Motor neuron (in vitro differentiated cells): ENCODE data around the gene ATP5MK. TPM values are rescaled to one million over a fixed set of nuclear protein-coding genes. Genes with fewer than 3 reads are reported as not detected.
A peak's percentile ranks its signal among the peaks of the same experiment; 100 is the strongest.
"Not testable (repeated sequence)": the region's sequence is repeated elsewhere in the genome, so short reads cannot be mapped to it uniquely, and the experiment has no call there.

Experiments used
- ATAC-seq, 8 experiments: fragments of 200-7000 bp; cut with Tn5 transposase; replicated peaks in 6 of 8; 2 replicates each; pipeline ENCODE4 v1.8.0; 2021; ENCODE audit warnings: mild to moderate bottlenecking in 8 of 8, moderate library complexity in 8 of 8
- H3K27ac ChIP-seq, 2 donors: fragments of 250-450 bp; sonication (Bioruptor Pico); 2 replicates each; pipeline ENCODE4 v1.9.0; 2021; ENCODE audit warnings: antibody characterized with exemption in 2 of 2, mild to moderate bottlenecking in 2 of 2, moderate library complexity in 1 of 2
- H3K4me1 ChIP-seq, 2 donors: fragments of 250-450 bp; sonication (Bioruptor Pico); replicated peaks in 1 of 2; 2 replicates each; pipeline ENCODE4 v1.6.1; 2021; ENCODE audit warnings: antibody characterized with exemption in 2 of 2, mild to moderate bottlenecking in 2 of 2, moderate library complexity in 1 of 2
- H3K4me3 ChIP-seq, 5 donors: fragments of 250-450 bp; sonication (Bioruptor Pico); 2 replicates each; pipeline ENCODE4 v1.9.0; 2021; ENCODE audit warnings: antibody characterized with exemption in 5 of 5, mild to moderate bottlenecking in 5 of 5, moderate library complexity in 4 of 5
- WGBS, 10 experiments: fragments of 450-650 bp; shearing (Covaris generic); methylation state at CpG; one replicate each; pipeline ENCODE4 v1.0.0; 2022; 5-methylcytosine and 5-hydroxymethylcytosine counted together
- in situ Hi-C, 9 experiments: fragments of 400-800 bp; cut with MboI; loops; one replicate each; pipeline ENCODE4 v1.15.0; 2021; ENCODE audit warnings: low sequenced_read_pairs in 9 of 9, low pct_unique_long_range_greater_than_20kb in 2 of 9; ENCODE audit not compliant: unreplicated experiment in 9 of 9
- total RNA-seq, 8 experiments: library from RNA; unstranded; fragments of 300-600 nt; gene quantifications; 2 replicates each; pipeline versions ENCODE4 v1.2.3 to v1.2.4, GENCODE V29; 2022

Gene ATP5MK
- total RNA-seq, 8 experiments from 2014 or later, result 657 to 961 (median 829) TPM

DNA sequence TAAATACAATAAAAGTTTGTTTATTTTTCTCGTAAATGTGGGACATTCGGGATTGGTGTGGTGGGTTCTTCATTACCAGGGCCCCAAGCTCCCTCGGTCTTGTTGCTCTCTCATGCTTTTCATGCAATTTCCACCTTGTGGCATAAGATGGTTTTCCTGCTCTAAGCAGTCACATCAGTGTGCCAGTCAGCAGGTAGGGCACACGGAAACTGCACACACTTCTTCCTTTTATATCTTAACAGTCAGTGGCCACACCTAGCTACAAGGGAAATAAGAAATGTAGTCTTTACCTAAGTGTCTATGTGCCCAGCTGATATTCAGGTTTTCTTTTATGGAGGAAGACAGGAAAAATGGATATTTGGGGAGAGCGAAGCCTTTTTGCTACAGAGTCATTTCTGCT is 22.0 kb downstream of the ATP5MK start:
- 83 to 100% (median 96%) methylated on average over 1 to 5 of the region's 5 CpGs; no CpG with 5 or more reads in 2 of the 10 experiments for WGBS, 10 experiments

DNA sequence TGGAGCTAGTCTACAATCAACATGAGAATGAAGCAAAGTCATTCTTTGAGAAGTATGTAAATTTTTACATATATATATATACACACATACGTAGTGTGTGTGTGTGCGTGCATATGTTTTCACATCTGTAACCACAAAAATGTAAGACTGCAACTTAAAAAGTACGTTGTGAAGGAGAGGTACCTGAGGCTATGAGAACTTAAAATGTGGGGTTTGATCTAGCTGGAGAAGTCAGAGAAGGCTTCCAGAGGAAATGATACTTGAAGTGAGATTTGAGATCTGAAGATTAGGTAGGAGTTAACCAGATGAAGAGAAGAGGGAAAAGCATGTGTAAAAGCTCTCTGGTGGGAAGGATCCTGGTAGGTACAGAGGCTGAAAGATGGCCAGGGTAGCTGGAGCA is 22.7 kb downstream of the ATP5MK start:
- Histone ChIP-seq H3K27ac (no peak overlapping the region), H3K4me1 (peaks cover 9 to 11% of the 10 kb centered on the region in 2 donors), H3K4me3 (no peak overlapping the region)
- WGBS, 10 experiments, result 0 to 100% (median 94%) methylated on average over 1 to 3 of the region's 3 CpGs; no CpG with 5 or more reads in 2 of the 10 experiments
- ATAC-seq, result no peak
- in situ Hi-C loops, result no loop called here

More for the DNA sequence above, 22.0 kb downstream of the ATP5MK start:
- Histone ChIP-seq H3K4me1 (peaks cover 6 to 7% of the 10 kb centered on the region in 2 donors), H3K4me3 (no peak overlapping the region), H3K27ac (no peak overlapping the region)
- in situ Hi-C loops, result no loop called here
- ATAC-seq, result no peak

DNA sequence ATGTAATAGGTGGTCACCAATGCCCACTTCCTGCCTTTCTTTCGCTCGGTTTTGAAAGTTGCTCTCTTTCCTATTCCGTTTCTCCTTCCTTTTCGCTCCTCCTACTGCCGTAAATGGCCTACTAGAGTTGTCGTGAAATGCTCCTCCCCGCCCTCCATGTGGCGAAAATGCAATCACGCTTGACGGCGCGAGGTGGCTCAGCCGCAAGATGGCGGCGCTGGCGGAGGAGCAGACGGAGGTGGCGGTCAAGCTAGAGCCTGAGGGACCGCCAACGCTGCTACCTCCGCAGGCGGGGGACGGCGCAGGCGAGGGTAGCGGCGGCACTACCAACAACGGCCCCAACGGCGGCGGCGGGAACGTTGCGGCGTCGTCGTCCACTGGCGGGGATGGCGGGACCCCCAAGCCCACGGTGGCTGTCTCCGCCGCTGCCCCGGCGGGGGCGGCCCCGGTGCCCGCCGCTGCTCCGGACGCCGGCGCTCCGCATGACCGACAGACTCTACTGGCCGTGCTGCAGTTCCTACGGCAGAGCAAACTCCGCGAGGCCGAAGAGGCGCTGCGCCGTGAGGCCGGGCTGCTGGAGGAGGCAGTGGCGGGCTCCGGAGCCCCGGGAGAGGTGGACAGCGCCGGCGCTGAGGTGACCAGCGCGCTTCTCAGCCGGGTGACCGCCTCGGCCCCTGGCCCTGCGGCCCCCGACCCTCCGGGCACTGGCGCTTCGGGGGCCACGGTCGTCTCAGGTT is 28.3 kb downstream of the ATP5MK start, which contains the start of gene TAF5:
Gene TAF5 (plus strand): TSS at position 195 of the 737 bp plus-strand sequence. CDS start 14 bp downstream, at position 209.
- peak within 1 kb of the TSS; percentile 49 to 95 (median 81) for H3K4me3 ChIP-seq
- H3K27ac ChIP-seq, result peak within 1 kb of the TSS; percentile 76 to 93
- H3K4me1 ChIP-seq, result peaks cover 9 to 11% of the 10 kb centered on the region in 2 donors
- ATAC-seq, result peak; percentile 75 to 82 (median 80)
- WGBS, 10 experiments, result 0 to 2% (median 0%) methylated on average over 2 to 25 of the region's 81 CpGs; no CpG with 5 or more reads in 1 of the 10 experiments
- in situ Hi-C loops, result no loop called here

DNA sequence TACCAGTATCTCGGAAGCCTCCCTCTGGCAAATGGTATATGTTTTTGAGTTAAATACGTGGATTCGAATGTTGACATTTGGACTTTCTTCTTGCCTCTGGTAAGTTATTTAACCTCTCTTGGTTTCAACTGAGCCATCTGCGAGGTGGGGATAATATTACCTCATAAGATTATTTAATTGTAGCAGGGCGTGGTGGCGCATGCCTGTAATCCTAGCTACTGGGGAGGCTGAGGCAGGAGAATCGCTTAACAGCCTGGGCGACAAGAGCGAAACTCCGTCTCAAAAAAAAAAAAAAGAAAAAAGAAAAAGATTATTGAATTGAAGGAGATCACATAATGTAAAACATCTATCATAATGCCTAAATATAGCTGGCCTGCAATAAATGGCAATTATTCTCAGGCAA is 28.9 kb downstream of the ATP5MK start:
- peaks cover 9 to 11% of the 10 kb centered on the region in 2 donors for H3K4me1 ChIP-seq
- ATAC-seq, result peak in 2 of 8 experiments; percentile 2 to 4
- 24 to 90% (median 64%) methylated on average over 4 to 10 of the region's 10 CpGs; no CpG with 5 or more reads in 1 of the 10 experiments for WGBS, 10 experiments
- peak overlapping the region; percentile 49 to 95 (median 81) for H3K4me3 ChIP-seq
- in situ Hi-C loops, result no loop called here
- peak overlapping the region in 1 of 2 donors; percentile 93 for H3K27ac ChIP-seq

DNA sequence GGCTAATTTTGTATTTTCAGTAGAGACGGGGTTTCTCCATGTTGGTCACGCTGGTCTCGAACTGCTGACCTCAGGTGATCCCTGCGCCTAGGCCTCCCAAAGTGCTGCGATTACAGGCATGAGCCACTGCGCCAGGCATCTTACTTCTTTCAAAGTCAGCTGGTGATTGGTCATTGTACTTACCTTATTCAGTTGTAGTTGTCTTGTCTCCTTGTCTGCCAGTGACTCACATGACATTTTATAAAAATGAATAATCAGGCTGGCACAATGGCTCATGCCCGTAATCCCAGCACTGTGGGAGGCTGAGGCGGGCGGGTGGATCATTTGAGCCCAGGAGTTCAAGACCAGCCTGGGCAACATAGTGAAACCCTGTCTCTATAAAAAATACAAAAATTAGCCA is 35.5 kb downstream of the ATP5MK start:
- in situ Hi-C loops, ATAC-seq, H3K27ac ChIP-seq, H3K4me3 ChIP-seq, H3K4me1 ChIP-seq: not testable (repeated sequence)
- 87 to 100% (median 91%) methylated on average over 2 to 3 of the region's 9 CpGs; no CpG with 5 or more reads in 4 of the 10 experiments for WGBS, 10 experiments

DNA sequence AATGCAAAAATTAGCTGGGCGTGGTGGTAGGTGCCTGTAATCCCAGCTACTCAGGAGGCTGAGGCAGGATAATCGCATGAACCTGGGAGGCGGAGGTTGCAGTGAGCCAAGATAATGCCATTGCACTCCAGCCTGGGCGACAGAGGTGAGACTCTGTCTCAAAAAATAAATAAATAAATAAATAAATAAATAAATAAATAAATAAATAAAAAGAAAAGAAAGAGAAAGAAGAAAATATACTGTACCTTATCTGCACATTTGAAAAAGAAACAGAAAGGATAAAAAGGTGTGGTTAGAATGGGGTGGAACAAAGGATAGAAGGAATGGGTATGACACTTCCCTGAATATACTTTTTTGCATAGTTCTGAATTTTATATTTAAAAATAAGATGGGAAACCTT is 36.8 kb downstream of the ATP5MK start:
- WGBS, 10 experiments, result 87 to 99% (median 93%) methylated on average over 1 to 4 of the region's 4 CpGs; no CpG with 5 or more reads in 1 of the 10 experiments
- H3K4me3 ChIP-seq, in situ Hi-C loops, H3K27ac ChIP-seq, H3K4me1 ChIP-seq: not testable (repeated sequence)
- peak in 1 of 8 experiments; percentile 68 for ATAC-seq

DNA sequence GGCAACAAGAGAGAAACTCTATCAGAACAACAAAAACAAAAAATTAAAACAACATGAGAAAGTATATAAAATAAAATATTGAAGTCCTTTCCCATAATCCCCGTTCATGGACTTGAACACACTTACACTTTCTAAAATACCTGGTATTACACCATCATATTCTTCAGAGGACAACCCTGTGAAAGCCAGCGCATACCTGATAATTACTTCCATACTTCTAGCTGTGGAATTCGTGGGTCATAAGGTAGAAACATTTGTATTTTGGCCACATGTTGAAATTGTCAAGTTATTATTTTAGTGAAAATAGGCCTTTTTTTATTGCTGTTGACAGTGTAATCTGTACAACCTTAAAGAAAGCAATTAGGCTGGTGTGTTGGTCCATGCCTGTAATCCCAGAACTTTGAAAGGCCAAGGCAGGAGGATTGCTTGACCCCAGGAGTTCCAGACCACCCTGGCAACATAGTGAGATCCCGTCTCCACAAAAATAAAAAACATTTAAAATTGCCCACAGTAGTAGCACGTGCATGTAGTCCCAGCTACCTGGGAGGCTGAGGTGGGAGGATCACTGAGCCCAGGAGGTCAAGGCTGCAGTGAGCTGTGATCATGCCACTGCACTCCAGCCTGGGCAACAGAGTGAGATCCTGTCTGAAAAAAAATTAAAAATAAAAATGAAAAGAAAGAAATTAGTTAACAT is 40.2 kb downstream of the ATP5MK start:
- 8 to 100% (median 64%) methylated on average over 1 to 4 of the region's 5 CpGs; no CpG with 5 or more reads in 2 of the 10 experiments for WGBS, 10 experiments
- no peak for ATAC-seq
- no peaks in the 10 kb centered on the region for H3K4me1 ChIP-seq
- in situ Hi-C loops, result no loop called here
- no peak overlapping the region for H3K27ac ChIP-seq
- no peak overlapping the region for H3K4me3 ChIP-seq

DNA sequence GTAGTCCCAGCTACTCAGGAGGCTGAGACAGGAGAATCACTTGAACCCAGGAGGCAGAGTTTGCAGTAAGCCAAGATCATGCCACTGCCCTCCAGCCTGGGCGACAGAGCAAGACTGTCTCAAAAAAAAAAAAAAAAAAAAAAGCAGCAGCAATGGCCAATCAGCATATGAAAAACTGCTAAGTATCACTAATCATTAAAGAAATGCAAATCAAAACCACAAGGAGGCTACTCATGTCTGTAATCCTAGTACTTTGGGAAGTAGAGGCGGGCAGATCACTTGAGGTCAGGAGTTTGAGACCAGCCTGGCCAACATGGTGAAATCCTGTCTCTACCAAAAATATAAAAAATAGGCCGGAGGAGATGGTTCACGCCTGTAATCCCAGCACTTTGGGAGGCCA is 41.7 kb downstream of the ATP5MK start:
- H3K4me3 ChIP-seq, in situ Hi-C loops, H3K27ac ChIP-seq, ATAC-seq, H3K4me1 ChIP-seq: not testable (repeated sequence)
- 80 to 100% (median 91%) methylated on average over 2 to 3 of the region's 4 CpGs; no CpG with 5 or more reads in 3 of the 10 experiments for WGBS, 10 experiments

DNA sequence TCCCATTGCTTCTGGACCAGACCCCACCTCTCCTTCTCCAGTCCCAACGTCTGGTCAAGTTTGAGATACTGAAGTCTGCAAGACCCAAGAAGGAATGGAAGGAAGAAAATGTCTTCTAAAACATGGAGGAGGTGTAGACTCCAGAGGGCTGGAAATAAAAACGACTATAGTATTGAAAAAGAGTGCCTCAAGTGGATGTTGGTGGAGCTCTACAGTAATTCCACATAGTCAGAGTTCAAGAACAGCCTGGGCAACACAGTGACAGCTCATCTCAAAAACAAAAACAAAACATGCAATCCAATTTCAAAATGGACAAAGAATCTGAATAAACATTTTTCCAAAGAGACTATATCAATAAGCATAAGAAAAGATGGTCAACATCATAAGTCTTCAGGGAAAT is 43.0 kb downstream of the ATP5MK start:
- in situ Hi-C loops, result no loop called here
- WGBS, 10 experiments, result 0 to 71% (median 22%) methylated on average over 1 to 2 of the region's 2 CpGs; no CpG with 5 or more reads in 3 of the 10 experiments
- ATAC-seq, result peak in 2 of 8 experiments; percentile 6 to 15

DNA sequence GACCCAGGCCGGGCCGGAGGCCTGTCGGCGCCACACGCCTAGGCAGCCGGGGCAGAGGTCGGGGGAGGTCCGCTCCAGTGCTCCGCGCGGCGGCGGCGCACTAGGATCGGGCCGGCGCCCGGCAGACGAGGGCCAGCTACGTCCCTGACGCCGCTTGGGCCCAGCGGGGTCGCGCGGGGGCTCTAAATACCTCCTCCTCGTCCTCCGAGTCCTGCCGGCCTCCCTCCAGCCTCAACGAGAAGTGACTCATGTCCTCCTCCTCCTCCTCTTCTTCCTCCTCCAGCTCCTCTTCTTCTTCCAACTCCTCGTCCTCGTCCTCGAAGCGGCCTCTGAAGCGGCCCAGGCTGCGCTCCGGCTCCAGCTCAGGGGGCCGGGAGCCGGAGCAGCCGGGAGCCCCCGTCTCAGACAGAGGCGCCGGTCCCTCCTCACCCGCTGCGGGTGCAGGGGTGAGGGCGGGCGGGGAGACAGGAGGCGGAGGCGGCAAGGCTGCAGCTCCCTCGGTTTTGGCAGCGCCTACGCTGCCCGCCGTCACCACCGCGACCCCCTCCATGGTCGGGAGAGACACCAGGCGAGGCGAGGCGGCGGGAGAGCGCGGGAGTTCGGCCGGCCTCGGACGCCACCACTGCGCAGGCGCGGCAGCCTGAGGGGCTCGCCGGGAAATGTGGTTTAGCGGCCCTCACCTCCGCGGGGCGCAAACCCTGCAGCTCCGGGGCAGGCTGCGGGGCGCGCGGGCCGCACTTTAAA is 45.6 kb downstream of the ATP5MK start, which contains the start of gene PCGF6:
Gene PCGF6 (minus strand): TSS at position 624 of the 744 bp plus-strand sequence. CDS start 74 bp downstream, at position 550.
- in situ Hi-C loops, result no loop called here
- ATAC-seq, result peak; percentile 85 to 96 (median 94)
- Histone ChIP-seq H3K27ac (peak within 1 kb of the TSS; percentile 54 to 78), H3K4me1 (peaks cover 5 to 6% of the 10 kb centered on the region in 2 donors), H3K4me3 (peak within 1 kb of the TSS; percentile 50 to 78 (median 62))
- WGBS, 10 experiments, result 0 to 2% (median 0%) methylated on average over 1 to 17 of the region's 82 CpGs; no CpG with 5 or more reads in 4 of the 10 experiments

More for the DNA sequence above, 43.0 kb downstream of the ATP5MK start:
- no peak overlapping the region for H3K27ac ChIP-seq
- no peak overlapping the region for H3K4me3 ChIP-seq
- H3K4me1 ChIP-seq, result peaks cover 5 to 6% of the 10 kb centered on the region in 2 donors

DNA sequence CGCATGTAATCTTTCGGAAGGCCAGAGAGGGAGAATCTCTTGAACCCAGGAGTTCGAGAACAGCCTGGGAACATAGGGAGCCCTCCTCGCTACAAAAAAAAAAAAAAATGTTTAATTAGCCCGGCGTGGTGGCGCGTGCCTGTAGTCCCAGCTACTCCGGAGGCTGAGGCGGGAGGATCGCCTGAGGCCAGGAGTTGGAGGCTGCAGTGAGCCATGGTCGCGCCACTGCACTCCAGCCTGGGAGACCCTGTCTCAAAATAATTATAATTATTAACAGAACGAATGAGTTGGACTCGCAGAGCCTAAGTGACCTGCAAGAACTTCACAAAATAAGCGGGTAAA is 46.1 kb downstream of the ATP5MK start:
- 6 to 100% (median 48%) methylated on average over 1 to 5 of the region's 16 CpGs; no CpG with 5 or more reads in 3 of the 10 experiments for WGBS, 10 experiments
- Histone ChIP-seq H3K4me1 (peaks cover 5 to 6% of the 10 kb centered on the region in 2 donors), H3K27ac (peak overlapping the region; percentile 54 to 78), H3K4me3 (peak overlapping the region; percentile 50 to 78 (median 62))
- ATAC-seq, result no peak
- in situ Hi-C loops, result no loop called here
